NCI-H2196 (cell line): ENCODE measurements around the gene EDEM3.
"Not testable (repeated sequence)": the region's sequence is repeated elsewhere in the genome, so short reads cannot be mapped to it uniquely, and the experiment has no call there.

ENCODE experiments used
- DNase-seq: peaks from one replicate; lab custom pipeline; 2025; ENCODE audit not compliant: unreplicated experiment; lab: John Stamatoyannopoulos, UW

EDEM3 gene

GRCh38 chr1:184770181-184770979 is 15.7 kb upstream of the EDEM3 start:
- no peak for DNase-seq

GRCh38 chr1:184769241-184769640 is 14.6 kb upstream of the EDEM3 start:
- DNase-seq = no peak

- DNase-seq = no peak
Measured at GRCh38 chr1:184768467-184768866, 13.8 kb upstream of the EDEM3 start.

GRCh38 chr1:184767591-184767990 is 12.9 kb upstream of the EDEM3 start:
- DNase-seq = no peak

GRCh38 chr1:184764483-184764882 is 9.8 kb upstream of the EDEM3 start:
- no peak for DNase-seq

- not testable (repeated sequence) for DNase-seq
Measured at GRCh38 chr1:184763520-184763919, 8.9 kb upstream of the EDEM3 start.

GRCh38 chr1:184761969-184762485 is 7.4 kb upstream of the EDEM3 start:
- DNase-seq = no peak

GRCh38 chr1:184759651-184760050 is 5.0 kb upstream of the EDEM3 start:
- DNase-seq = no peak

- DNase-seq = no peak
Measured at GRCh38 chr1:184759112-184759511, 4.5 kb upstream of the EDEM3 start.

- DNase-seq = no peak
Measured at GRCh38 chr1:184757891-184758290, 3.2 kb upstream of the EDEM3 start.

GRCh38 chr1:184757406-184757805 is 2.7 kb upstream of the EDEM3 start:
- no peak for DNase-seq

GRCh38 chr1:184755226-184756065 is 788 bp upstream of the EDEM3 start:
- DNase-seq = no peak

GRCh38 chr1:184753608-184754475 is 816 bp downstream of the EDEM3 start:
- DNase-seq = no peak

GRCh38 chr1:184753117-184753516 is 1.5 kb downstream of the EDEM3 start:
- no peak for DNase-seq

GRCh38 chr1:184752656-184753055 is 2.0 kb downstream of the EDEM3 start:
- no peak for DNase-seq

- no peak for DNase-seq
Measured at GRCh38 chr1:184748740-184749139, 5.9 kb downstream of the EDEM3 start.

GRCh38 chr1:184747089-184747955 is 7.3 kb downstream of the EDEM3 start:
- no peak for DNase-seq

- no peak for DNase-seq
Measured at GRCh38 chr1:184745929-184746638, 8.6 kb downstream of the EDEM3 start.

GRCh38 chr1:184745110-184745509 is 9.5 kb downstream of the EDEM3 start:
- no peak for DNase-seq
